HepG2 (cell line): ENCODE results near the gene HABP4. TPM values are rescaled to one million over a fixed set of nuclear protein-coding genes. Genes with fewer than 3 reads are reported as not detected.

Source experiments
- ATAC-seq: fragments of 200-7000 bp; cut with Tn5 transposase; 3 replicates; pipeline ENCODE4 v1.9.1; 2020; ENCODE audit warnings: mild to moderate bottlenecking, moderate library complexity
- BruUV-seq: library from RNA; stranded (reverse); fragments of 400-500 nt; replicated peaks from 2 replicates; lab custom pipeline; 2021; lab: Mats Ljungman, UMichigan
- CTCF ChIA-PET: fragments of 300-600 bp; formaldehyde crosslinking; extraction: SDS; loops from one replicate; lab custom pipeline; 2021; ENCODE audit warnings: low total read pairs, inconsistent platforms, low intra/inter-chr PET ratio; lab: Yijun Ruan, JAX
- POLR2A ChIA-PET: fragments of 350-600 bp; sonication (Branson Sonifier 250); formaldehyde crosslinking; loops from one replicate; lab custom pipeline; 2020; ENCODE audit warnings: antibody characterized with exemption, inconsistent platforms; lab: Yijun Ruan, JAX
- DNase-seq: peaks from one replicate; pipeline ENCODE4 v3.0.0-alpha.2; 2015; ENCODE audit warnings: low spot score
- FAIRE-seq: peaks from 3 replicates; lab custom pipeline; 2011; peaks lifted over from hg19 to GRCh38; lab: Jason Lieb, UNC
- H2AFZ ChIP-seq: one replicate; pipeline ENCODE4 v1.6.1; 2011; ENCODE audit warnings: low read length, inconsistent platforms
- H3K27ac ChIP-seq: fragments of 300-600 bp; 3 replicates; pipeline ENCODE4 v1.8.0; 2011; ENCODE audit warnings: mixed run types, mild to moderate bottlenecking, mixed read lengths, low read length, inconsistent platforms; ENCODE audit not compliant: insufficient read depth; ENCODE audit errors: extremely low read length
- H3K27me3 ChIP-seq, 2 experiments: fragments of 200-600 bp in 1 of 2; 2 replicates in 1 of 2; 3 replicates in 1 of 2; pipeline versions ENCODE4 v1.6.0 to v1.8.0; 2011; ENCODE audit warnings: low read length in 2 of 2, mild to moderate bottlenecking in 2 of 2, moderate library complexity in 2 of 2, inconsistent platforms in 1 of 2; ENCODE audit not compliant: insufficient read depth in 2 of 2, control insufficient read depth in 1 of 2
- H3K36me3 ChIP-seq, 2 experiments: fragments of 200-600 bp in 1 of 2; replicated peaks in 1 of 2; 2 replicates in 1 of 2; 3 replicates in 1 of 2; pipeline versions ENCODE4 v1.5.1 to v1.8.0; 2011; ENCODE audit warnings: low read length in 2 of 2, inconsistent platforms in 1 of 2; ENCODE audit not compliant: insufficient read depth in 2 of 2, control insufficient read depth in 1 of 2
- H3K4me1 ChIP-seq: 2 replicates; pipeline ENCODE4 v1.5.1; 2012; ENCODE audit warnings: low read length, inconsistent platforms; ENCODE audit not compliant: insufficient read depth
- H3K4me2 ChIP-seq: 2 replicates; pipeline ENCODE4 v1.6.0; 2011; ENCODE audit warnings: low read depth, low read length, inconsistent platforms
- H3K4me3 ChIP-seq, 3 experiments: fragments of 200-600 bp in 1 of 3; sonication (generic), shearing (Covaris generic) in 1 of 3; replicated peaks in 1 of 3; 2 replicates each; pipeline ENCODE4 v1.5.1; 2011 to 2016; ENCODE audit warnings: low read length in 3 of 3, inconsistent platforms in 2 of 3, low read depth in 2 of 3, mild to moderate bottlenecking in 2 of 3, control low read depth in 1 of 3, mixed read lengths in 1 of 3; ENCODE audit not compliant: insufficient read depth in 1 of 3
- H3K79me2 ChIP-seq: one replicate; pipeline ENCODE4 v1.6.1; 2011; ENCODE audit warnings: low read length, inconsistent platforms; ENCODE audit not compliant: insufficient read depth
- H3K9ac ChIP-seq: 2 replicates; pipeline ENCODE4 v1.6.0; 2011; ENCODE audit warnings: mild to moderate bottlenecking, low read depth, low read length, inconsistent platforms; ENCODE audit not compliant: insufficient read depth
- H3K9me3 ChIP-seq: 2 replicates; pipeline ENCODE4 v1.5.1; 2012; ENCODE audit warnings: mild to moderate bottlenecking, low read length
- H4K20me1 ChIP-seq: 2 replicates; pipeline ENCODE4 v1.6.0; 2011; ENCODE audit warnings: inconsistent platforms, mild to moderate bottlenecking, low read length, moderate library complexity; ENCODE audit not compliant: insufficient read depth
- DPF2 ChIP-seq: sonication (generic); formaldehyde crosslinking; IDR thresholded peaks from 2 replicates; pipeline ENCODE4 v1.4.0; 2020; ENCODE audit warnings: mild to moderate bottlenecking, low read depth, missing genetic modification reagents, borderline replicate concordance
- HNF4A ChIP-seq: sonication (generic); formaldehyde crosslinking; IDR thresholded peaks from 2 replicates; pipeline ENCODE4 v1.4.0; 2020; ENCODE audit warnings: missing genetic modification reagents
- KAT7 ChIP-seq: IDR thresholded peaks from 2 replicates; pipeline ENCODE4 v1.6.1; 2018; ENCODE audit warnings: borderline replicate concordance, missing compliant biosample characterization
- MLLT10 ChIP-seq: sonication (generic); formaldehyde crosslinking; IDR thresholded peaks from 2 replicates; pipeline ENCODE4 v1.4.0; 2020; ENCODE audit warnings: missing genetic modification reagents
- SOX13 ChIP-seq, 3 experiments: fragments of 450-650 bp in 1 of 3; sonication (generic) in 1 of 3; formaldehyde crosslinking in 1 of 3; IDR thresholded peaks in 2 of 3; conservative IDR thresholded peaks in 1 of 3; 2 replicates each; pipeline versions ENCODE4 v1.5.0 to v1.6.1; 2016 to 2020; ENCODE audit warnings: antibody characterized with exemption in 1 of 3, mild to moderate bottlenecking in 1 of 3, missing compliant biosample characterization in 1 of 3, missing genetic modification reagents in 1 of 3, moderate library complexity in 1 of 3
- TP53 ChIP-seq: sonication (generic); formaldehyde crosslinking; conservative IDR thresholded peaks from 2 replicates; pipeline ENCODE4 v1.4.0; 2020; ENCODE audit warnings: missing genetic modification reagents
- ZNF230 ChIP-seq: sonication (generic); formaldehyde crosslinking; IDR thresholded peaks from 2 replicates; pipeline ENCODE4 v1.4.0; 2020; ENCODE audit warnings: mild to moderate bottlenecking, missing genetic modification reagents
- ZNF263 ChIP-seq: sonication (generic); formaldehyde crosslinking; IDR thresholded peaks from 2 replicates; pipeline ENCODE4 v1.4.0; 2020; ENCODE audit warnings: missing genetic modification reagents
- ZNF33A ChIP-seq: sonication (generic); formaldehyde crosslinking; IDR thresholded peaks from 2 replicates; pipeline ENCODE4 v1.5.1; 2020; ENCODE audit warnings: missing genetic modification reagents, mild to moderate bottlenecking, moderate library complexity, borderline replicate concordance
- ZNF451 ChIP-seq: sonication (generic); formaldehyde crosslinking; IDR thresholded peaks from 2 replicates; pipeline ENCODE4 v1.5.0; 2020; ENCODE audit warnings: mild to moderate bottlenecking, missing genetic modification reagents
- WGBS: methylation state at CpG from one replicate; pipeline ENCODE4 v1.1.6; 2017; ENCODE audit warnings: low lambda C conversion rate; 5-methylcytosine and 5-hydroxymethylcytosine counted together
- in situ Hi-C: cut with HindIII; loops from 2 replicates; pipeline ENCODE4 v1.10.0; 2017; ENCODE audit warnings: low pct_unique_long_range_greater_than_20kb; ENCODE audit not compliant: extremely low pct_ligation_motif_present
- intact Hi-C: fragments of 100-400 bp; cut with micrococcal nuclease; formaldehyde crosslinking; loops from one replicate; pipeline ENCODE4 v1.10.0; 2022; ENCODE audit not compliant: unreplicated experiment
- polyA plus RNA-seq, 8 experiments: library from polyadenylated mRNA; depleted of rRNA in 3 of 8; stranded (reverse) in 7 of 8; unstranded in 1 of 8; fragments of >200 nt; fragmentation: Illumina TruSeq in 4 of 8; extraction: Trizol in 4 of 8; gene quantifications; 2 replicates each; pipeline versions ENCODE4 v1.2.1 to v1.2.3, GENCODE V29; 2011 to 2016; ENCODE audit warnings: low read depth in 4 of 8, missing spikeins in 1 of 8, mixed read lengths in 1 of 8; ENCODE audit not compliant: insufficient read depth in 1 of 8
- total RNA-seq, 5 experiments: library from RNA; depleted of rRNA; stranded (reverse); fragments of >200 nt; fragmentation: Illumina TruSeq; extraction: Trizol; gene quantifications; 2 replicates each; pipeline ENCODE4 v1.2.3, GENCODE V29; 2016; ENCODE audit warnings: low read depth in 1 of 5
- TF ChIP-seq, protein P1 (sequence below): sonication (generic); formaldehyde crosslinking; IDR thresholded peaks from 2 replicates; pipeline ENCODE4 v1.8.0; 2022; ENCODE audit warnings: mild to moderate bottlenecking, missing genetic modification reagents, moderate library complexity
- TF ChIP-seq, protein P2 (sequence below): sonication (generic); formaldehyde crosslinking; IDR thresholded peaks from 2 replicates; pipeline ENCODE4 v1.4.0; 2020; ENCODE audit warnings: missing genetic modification reagents, borderline replicate concordance
- TF ChIP-seq, protein P3 (sequence below): IDR thresholded peaks from 2 replicates; pipeline ENCODE4 v1.6.1; 2016; ENCODE audit warnings: mild to moderate bottlenecking
- TF ChIP-seq, protein P4 (sequence below): IDR thresholded peaks from 2 replicates; pipeline ENCODE4 v1.6.1; 2018; ENCODE audit warnings: missing genetic modification reagents, mild to moderate bottlenecking, missing compliant biosample characterization
- TF ChIP-seq, protein P5 (sequence below): IDR thresholded peaks from 2 replicates; pipeline ENCODE4 v1.6.1; 2012; ENCODE audit warnings: inconsistent platforms

The HABP4 gene
- total and polyA plus RNA-seq, 2 of the 13 experiments (the other 11 are each of a cell fraction or from before 2014, with no cell fraction given): 14.3 to 26.6 TPM

DNA sequence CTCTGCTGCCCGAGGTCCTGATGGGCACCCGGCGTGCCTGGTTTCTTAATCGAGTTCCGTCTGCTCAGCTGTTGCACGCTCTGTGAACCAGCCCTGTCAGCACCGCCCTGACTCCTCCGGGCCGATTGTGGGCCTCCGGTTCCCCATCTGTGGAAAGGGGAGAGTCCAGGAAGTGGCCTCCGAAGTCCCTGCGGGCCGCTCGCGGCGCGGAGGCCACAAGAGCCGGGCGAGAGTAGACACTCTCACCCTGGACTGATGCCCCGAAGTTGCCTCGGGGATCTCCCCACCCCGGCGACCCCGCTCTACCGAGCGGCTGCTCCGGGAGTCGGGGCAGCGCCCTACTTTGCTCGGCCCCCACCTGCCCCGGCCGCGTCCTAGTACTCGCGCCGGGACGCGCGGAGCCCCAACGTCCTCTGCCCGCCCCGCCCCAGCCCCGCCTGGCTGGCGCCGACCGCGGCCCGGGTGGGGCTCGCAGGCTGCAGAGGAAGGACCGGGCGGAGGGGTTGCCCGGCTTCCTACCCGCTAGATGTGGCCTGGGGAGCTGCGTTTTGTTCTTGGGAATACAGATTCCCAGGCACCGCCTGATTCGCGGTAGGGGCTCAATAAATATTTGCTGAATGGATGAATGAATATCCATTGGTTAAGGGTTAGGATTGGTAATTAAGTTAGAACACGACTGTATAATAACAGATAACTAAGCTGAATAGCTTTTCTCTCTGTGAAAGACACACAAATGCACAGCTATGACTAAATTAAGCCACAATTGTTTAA lies 30.9 kb upstream of the HABP4 start:
- under 1% methylated on average over 16 of the region's 58 CpGs for WGBS
- Histone ChIP-seq H3K79me2 (peaks cover 27% of the 10 kb centered on the region), H3K27ac (peak overlapping the region; percentile 99), H3K4me2 (peak overlapping the region; percentile 81), H2AFZ (no peak overlapping the region), H3K36me3 (no peaks in the 10 kb centered on the region), H3K27me3 (no peaks in the 10 kb centered on the region; a peak in 1 of 5 replicates), H3K9me3 (no peaks in the 10 kb centered on the region), H3K4me3 (peak overlapping the region; percentile 72 to 87 (median 83)), H3K4me1 (peaks cover 58% of the 10 kb centered on the region), H3K9ac (peak overlapping the region; percentile 100), H4K20me1 (no peaks in the 10 kb centered on the region)
- peak; percentile 73 for DNase-seq
- POLR2A ChIA-PET: interaction anchor here (0.8 to 1.8 kb wide), 8 partner anchors 10 to 236 kb away, joined by 3 to 9 read pairs (median 4); partner anchors contain the start of genes HABP4 and PRXL2C
- intact Hi-C loops: loop anchor here (5.0 kb wide), 2 partner anchors 77 to 92 kb away; no protein-coding TSS in a partner anchor
- no peak for FAIRE-seq
- ATAC-seq: peak; percentile 65
- CTCF ChIA-PET: no interaction called here
- in situ Hi-C loops: loop anchor here (5.0 kb wide), 1 partner anchor 77 kb away; no protein-coding TSS in a partner anchor
- BruUV-seq: TSS peak; percentile 93
- TF ChIP-seq, protein P1, sequence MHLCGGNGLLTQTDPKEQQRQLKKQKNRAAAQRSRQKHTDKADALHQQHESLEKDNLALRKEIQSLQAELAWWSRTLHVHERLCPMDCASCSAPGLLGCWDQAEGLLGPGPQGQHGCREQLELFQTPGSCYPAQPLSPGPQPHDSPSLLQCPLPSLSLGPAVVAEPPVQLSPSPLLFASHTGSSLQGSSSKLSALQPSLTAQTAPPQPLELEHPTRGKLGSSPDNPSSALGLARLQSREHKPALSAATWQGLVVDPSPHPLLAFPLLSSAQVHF: peak; percentile 59; the same call in 1 of the 2 replicates
- TF ChIP-seq DPF2 (CRISPR knock-in tag) (no peak), TP53 (no peak; the same call in 1 of the 2 replicates), HNF4A (CRISPR knock-in tag) (no peak; the same call in 1 of the 2 replicates), ZNF33A (CRISPR knock-in tag) (no peak), ZNF230 (CRISPR knock-in tag) (no peak), MLLT10 (no peak), ZNF451 (CRISPR knock-in tag) (no peak), ZNF263 (CRISPR knock-in tag) (peak; percentile 9; the same call in 1 of the 2 replicates), SOX13 (IDR thresholded peaks at IDR 0.05) (no peak), SOX13 (CRISPR knock-in tag; conservative IDR thresholded peaks at IDR 0.05 in 1 of 2, IDR thresholded peaks at IDR 0.05 in 1 of 2) (no peak; a peak in 1 of 4 replicates), KAT7 (CRISPR knock-in tag) (no peak)
- TF ChIP-seq, protein P2, sequence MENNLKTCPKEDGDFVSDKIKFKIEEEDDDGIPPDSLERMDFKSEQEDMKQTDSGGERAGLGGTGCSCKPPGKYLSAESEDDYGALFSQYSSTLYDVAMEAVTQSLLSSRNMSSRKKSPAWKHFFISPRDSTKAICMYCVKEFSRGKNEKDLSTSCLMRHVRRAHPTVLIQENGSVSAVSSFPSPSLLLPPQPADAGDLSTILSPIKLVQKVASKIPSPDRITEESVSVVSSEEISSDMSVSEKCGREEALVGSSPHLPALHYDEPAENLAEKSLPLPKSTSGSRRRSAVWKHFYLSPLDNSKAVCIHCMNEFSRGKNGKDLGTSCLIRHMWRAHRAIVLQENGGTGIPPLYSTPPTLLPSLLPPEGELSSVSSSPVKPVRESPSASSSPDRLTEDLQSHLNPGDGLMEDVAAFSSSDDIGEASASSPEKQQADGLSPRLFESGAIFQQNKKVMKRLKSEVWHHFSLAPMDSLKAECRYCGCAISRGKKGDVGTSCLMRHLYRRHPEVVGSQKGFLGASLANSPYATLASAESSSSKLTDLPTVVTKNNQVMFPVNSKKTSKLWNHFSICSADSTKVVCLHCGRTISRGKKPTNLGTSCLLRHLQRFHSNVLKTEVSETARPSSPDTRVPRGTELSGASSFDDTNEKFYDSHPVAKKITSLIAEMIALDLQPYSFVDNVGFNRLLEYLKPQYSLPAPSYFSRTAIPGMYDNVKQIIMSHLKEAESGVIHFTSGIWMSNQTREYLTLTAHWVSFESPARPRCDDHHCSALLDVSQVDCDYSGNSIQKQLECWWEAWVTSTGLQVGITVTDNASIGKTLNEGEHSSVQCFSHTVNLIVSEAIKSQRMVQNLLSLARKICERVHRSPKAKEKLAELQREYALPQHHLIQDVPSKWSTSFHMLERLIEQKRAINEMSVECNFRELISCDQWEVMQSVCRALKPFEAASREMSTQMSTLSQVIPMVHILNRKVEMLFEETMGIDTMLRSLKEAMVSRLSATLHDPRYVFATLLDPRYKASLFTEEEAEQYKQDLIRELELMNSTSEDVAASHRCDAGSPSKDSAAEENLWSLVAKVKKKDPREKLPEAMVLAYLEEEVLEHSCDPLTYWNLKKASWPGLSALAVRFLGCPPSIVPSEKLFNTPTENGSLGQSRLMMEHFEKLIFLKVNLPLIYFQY (CRISPR knock-in tag): peak; percentile 37; the same call in 1 of the 2 replicates
- TF ChIP-seq, protein P3, sequence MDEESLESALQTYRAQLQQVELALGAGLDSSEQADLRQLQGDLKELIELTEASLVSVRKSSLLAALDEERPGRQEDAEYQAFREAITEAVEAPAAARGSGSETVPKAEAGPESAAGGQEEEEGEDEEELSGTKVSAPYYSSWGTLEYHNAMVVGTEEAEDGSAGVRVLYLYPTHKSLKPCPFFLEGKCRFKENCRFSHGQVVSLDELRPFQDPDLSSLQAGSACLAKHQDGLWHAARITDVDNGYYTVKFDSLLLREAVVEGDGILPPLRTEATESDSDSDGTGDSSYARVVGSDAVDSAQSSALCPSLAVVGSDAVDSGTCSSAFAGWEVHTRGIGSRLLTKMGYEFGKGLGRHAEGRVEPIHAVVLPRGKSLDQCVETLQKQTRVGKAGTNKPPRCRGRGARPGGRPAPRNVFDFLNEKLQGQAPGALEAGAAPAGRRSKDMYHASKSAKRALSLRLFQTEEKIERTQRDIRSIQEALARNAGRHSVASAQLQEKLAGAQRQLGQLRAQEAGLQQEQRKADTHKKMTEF: peak; percentile 64; the same call in 1 of the 2 replicates
- TF ChIP-seq, protein P4, sequence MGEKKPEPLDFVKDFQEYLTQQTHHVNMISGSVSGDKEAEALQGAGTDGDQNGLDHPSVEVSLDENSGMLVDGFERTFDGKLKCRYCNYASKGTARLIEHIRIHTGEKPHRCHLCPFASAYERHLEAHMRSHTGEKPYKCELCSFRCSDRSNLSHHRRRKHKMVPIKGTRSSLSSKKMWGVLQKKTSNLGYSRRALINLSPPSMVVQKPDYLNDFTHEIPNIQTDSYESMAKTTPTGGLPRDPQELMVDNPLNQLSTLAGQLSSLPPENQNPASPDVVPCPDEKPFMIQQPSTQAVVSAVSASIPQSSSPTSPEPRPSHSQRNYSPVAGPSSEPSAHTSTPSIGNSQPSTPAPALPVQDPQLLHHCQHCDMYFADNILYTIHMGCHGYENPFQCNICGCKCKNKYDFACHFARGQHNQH (CRISPR knock-in tag): 0 out of 2 replicates have a peak, but pooled peaks have one; percentile 31
- TF ChIP-seq, protein P5, sequence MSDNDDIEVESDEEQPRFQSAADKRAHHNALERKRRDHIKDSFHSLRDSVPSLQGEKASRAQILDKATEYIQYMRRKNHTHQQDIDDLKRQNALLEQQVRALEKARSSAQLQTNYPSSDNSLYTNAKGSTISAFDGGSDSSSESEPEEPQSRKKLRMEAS: peak; percentile 37
